Kidney epithelial cell (primary cell): Measurements from ENCODE around the gene IGFBP5. TPM values are rescaled to one million over a fixed set of nuclear protein-coding genes. Genes with fewer than 3 reads are reported as not detected.

Experiments
- DNase-seq: peaks from one replicate; pipeline ENCODE4 v3.0.0-alpha.2; 2010; ENCODE audit warnings: low read depth
- H3K27me3 ChIP-seq: 2 replicates; pipeline ENCODE4 v1.6.0; 2011; ENCODE audit warnings: low read length; ENCODE audit not compliant: control insufficient read depth, insufficient read depth
- H3K36me3 ChIP-seq: 2 replicates; pipeline ENCODE4 v1.5.1; 2011; ENCODE audit warnings: low read length; ENCODE audit not compliant: control insufficient read depth, insufficient read depth
- H3K4me3 ChIP-seq: 2 replicates; pipeline ENCODE4 v1.5.1; 2011; ENCODE audit warnings: low read depth, mild to moderate bottlenecking, control low read depth, low read length
- CTCF ChIP-seq: IDR thresholded peaks from 2 replicates; pipeline ENCODE4 v1.5.1; 2011; ENCODE audit warnings: mild to moderate bottlenecking, moderate library complexity, low read length, control low read depth, inconsistent platforms; ENCODE audit not compliant: insufficient read depth, poor library complexity, severe bottlenecking
- total RNA-seq: library from RNA; depleted of rRNA; stranded (reverse); fragments of >200 nt; gene quantifications from 2 replicates; pipeline ENCODE4 v1.2.3, GENCODE V29; 2015

The IGFBP5 gene
- total RNA-seq, 1 donor from 2014 or later: 51.7 TPM

GRCh38 chr2:216683846-216684245 is 11.5 kb downstream of the IGFBP5 start:
- H3K4me3 ChIP-seq: no peak overlapping the region
- no peak for TF ChIP-seq CTCF
- no peaks in the 10 kb centered on the region for H3K27me3 ChIP-seq
- H3K36me3 ChIP-seq: no peaks in the 10 kb centered on the region
- DNase-seq: no peak

GRCh38 chr2:216681683-216682082 is 13.7 kb downstream of the IGFBP5 start:
- no peak overlapping the region for H3K4me3 ChIP-seq
- no peak for TF ChIP-seq CTCF
- no peaks in the 10 kb centered on the region for H3K27me3 ChIP-seq
- DNase-seq: no peak
- H3K36me3 ChIP-seq: no peaks in the 10 kb centered on the region

GRCh38 chr2:216680951-216681629 is 14.3 kb downstream of the IGFBP5 start:
- no peaks in the 10 kb centered on the region for H3K36me3 ChIP-seq
- no peak for TF ChIP-seq CTCF
- no peak for DNase-seq

GRCh38 chr2:216679658-216680024 is 15.7 kb downstream of the IGFBP5 start:
- no peak for TF ChIP-seq CTCF
- Histone ChIP-seq H3K4me3 (no peak overlapping the region), H3K27me3 (peaks cover 3% of the 10 kb centered on the region), H3K36me3 (no peaks in the 10 kb centered on the region)
- no peak for DNase-seq

More at GRCh38 chr2:216680951-216681629, 14.3 kb downstream of the IGFBP5 start:
- H3K27me3 ChIP-seq: no peaks in the 10 kb centered on the region
- no peak overlapping the region for H3K4me3 ChIP-seq

- peaks cover 3% of the 10 kb centered on the region for H3K27me3 ChIP-seq
- H3K4me3 ChIP-seq: no peak overlapping the region
- TF ChIP-seq CTCF: no peak
- H3K36me3 ChIP-seq: no peaks in the 10 kb centered on the region
- no peak for DNase-seq
Measured at GRCh38 chr2:216678813-216679657, 16.3 kb downstream of the IGFBP5 start.
